Activated CD8-positive, alpha-beta memory T cell treated with anti-CD3 and anti-CD28 coated beads for 36 hours (primary cell): Measurements from ENCODE around the gene TRIM5. TPM values are rescaled to one million over a fixed set of nuclear protein-coding genes. Genes with fewer than 3 reads are reported as not detected.
"Not testable (repeated sequence)": the region's sequence is repeated elsewhere in the genome, so short reads cannot be mapped to it uniquely, and the experiment has no call there.

Source experiments
- CTCF ChIA-PET: fragments of 350-600 bp; sonication (Branson Sonifier 250); formaldehyde crosslinking; loops from one replicate; lab custom pipeline; 2021; ENCODE audit warnings: antibody characterized with exemption; lab: Charles Lee
- POLR2A ChIA-PET: fragments of 350-600 bp; sonication (Branson Sonifier 250); formaldehyde crosslinking; loops from one replicate; lab custom pipeline; 2021; ENCODE audit warnings: antibody characterized with exemption; lab: Charles Lee
- total RNA-seq, 2 experiments: library from RNA; stranded (reverse); gene quantifications; one replicate each; pipeline ENCODE4 v1.2.3, GENCODE V29; 2021

TRIM5 gene
- total RNA-seq, 2 experiments from 2014 or later = 5.6 to 6.1 TPM

DNA sequence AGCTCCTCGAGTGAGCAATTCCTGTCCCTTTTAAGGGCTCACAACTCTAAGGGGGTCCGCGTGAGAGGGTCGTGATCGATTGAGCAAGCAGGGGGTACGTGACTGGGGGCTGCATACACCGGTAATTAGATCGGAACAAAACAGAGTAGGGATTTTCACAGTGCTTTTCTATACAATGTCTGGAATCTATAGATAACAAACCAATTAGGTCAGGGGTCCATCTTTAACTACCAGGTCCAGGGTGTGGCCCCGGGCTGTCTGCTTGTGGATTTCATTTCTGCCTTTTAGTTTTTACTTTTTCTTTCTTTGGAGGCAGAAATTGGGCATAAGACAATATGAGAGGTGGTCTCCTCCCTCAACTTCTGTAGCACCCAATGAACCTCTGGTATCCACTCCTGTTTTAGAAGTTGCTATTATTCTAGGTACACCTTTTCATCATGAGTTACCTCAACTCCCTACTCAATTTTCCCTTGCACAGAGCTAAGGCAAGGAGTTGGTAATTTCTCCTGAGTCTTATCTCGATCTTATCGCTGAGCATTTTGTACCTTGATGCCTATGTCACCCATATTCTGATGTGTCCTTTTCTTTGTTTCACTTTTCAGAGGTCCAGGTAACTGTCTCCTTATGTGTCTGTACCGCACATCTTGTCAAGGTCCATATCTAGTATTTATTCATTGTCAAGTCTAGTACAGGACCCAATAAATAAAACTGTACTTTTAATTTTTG, 6.5 kb upstream of the TRIM5 start:
- CTCF ChIA-PET = interaction anchor here (1.2 kb wide), 1 partner anchor 12 kb away, joined by 4 read pairs; no protein-coding TSS in a partner anchor
- POLR2A ChIA-PET = not testable (repeated sequence)

DNA sequence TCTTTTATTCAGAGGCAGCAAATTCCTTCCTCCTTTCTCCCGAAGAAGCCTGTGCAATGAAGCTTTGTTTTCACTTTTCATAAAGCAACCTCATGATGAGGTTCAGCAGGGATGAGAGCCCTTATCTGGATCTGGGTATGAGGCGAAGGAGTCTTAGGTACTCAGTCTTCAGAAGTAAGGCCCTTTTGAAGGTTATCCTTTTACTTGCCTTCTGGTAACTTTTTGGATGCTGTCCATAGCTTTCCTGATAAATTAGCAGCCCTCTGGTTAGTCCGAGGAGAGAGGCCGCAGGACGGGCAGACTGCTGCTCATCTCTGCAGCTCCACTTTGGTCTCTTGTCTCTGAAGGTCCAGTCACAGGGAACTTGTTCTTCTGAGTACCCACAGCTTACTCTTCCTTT, 5.9 kb upstream of the TRIM5 start:
- POLR2A ChIA-PET = no interaction called here
- CTCF ChIA-PET = interaction anchor here (1.2 to 1.6 kb wide), 2 partner anchors 10 to 12 kb away, joined by 4 to 5 read pairs; no protein-coding TSS in a partner anchor

DNA sequence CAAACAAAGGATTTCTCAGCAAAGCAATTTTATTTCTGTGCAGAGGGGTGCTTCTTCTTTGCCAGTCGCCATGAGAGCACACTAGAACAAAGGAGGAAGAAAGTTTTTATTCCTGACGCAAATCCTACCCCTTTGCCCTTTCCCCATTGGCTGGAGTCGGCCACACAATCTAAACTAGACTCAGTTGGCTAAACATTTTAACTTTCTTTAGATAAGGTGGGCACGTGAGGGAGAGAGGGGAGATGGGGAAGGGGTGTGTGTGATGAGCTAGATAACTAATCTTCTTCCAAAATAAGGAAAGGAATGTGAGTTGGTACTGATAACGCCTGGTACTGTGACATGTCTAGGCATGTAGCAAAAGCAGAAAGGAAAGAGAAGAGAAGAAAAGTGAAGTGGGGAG, 5.3 kb upstream of the TRIM5 start:
- POLR2A ChIA-PET = no interaction called here
- CTCF ChIA-PET = interaction anchor here (1.2 to 1.6 kb wide), 2 partner anchors 10 to 13 kb away, joined by 4 to 5 read pairs; no protein-coding TSS in a partner anchor

DNA sequence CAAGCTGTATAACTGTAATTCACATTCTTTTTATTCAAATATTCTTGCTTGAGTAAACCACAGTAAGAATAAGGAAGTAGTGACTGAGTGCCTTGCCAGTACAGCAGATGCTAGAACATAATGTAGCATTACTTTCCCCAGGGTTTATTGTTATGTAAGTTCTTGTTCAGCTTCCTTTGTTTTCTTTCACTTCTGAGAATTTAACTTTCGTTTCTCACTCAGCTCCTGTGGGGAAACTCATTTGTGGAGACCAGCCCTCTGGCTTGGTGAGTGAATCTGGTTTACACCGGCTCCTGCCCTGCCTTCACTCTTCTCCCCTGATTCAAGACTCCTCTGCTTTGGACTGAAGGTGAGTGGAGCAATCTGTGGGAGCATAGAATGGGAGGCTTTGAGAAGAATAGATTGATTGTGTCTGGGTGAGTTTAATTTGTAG, 4.7 kb upstream of the TRIM5 start, which contains the start of gene TRIM22:
Gene TRIM22, plus strand, starts transcription at position 240 of the 433 bp plus-strand sequence. CDS start 6,443 bp downstream, outside the sequence.
- ChIA-PET CTCF (interaction anchor here (1.6 kb wide), 1 partner anchor 11 kb away, joined by 5 read pairs; no protein-coding TSS in a partner anchor), POLR2A (no interaction called here)

DNA sequence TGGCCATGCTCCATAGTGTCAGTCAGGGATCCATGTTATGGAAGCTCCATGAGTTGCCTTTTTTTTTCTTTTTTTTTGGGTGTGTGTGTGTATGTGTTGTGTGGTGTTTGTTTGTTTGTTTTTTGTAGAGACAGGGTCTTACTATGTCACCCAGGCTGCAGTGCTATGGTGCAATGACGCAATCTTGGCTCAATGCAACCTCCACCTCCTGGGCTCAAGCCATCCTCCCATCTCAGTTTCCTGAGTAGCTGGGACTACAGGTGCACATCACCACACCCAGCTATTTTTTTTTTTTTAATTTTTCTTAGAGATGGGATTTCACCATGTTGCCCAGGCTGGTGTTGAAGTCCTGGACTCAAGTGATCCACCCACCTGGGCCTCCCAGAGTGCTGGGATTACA, 3.6 kb upstream of the TRIM5 start:
- POLR2A ChIA-PET = no interaction called here
- CTCF ChIA-PET = no interaction called here

DNA sequence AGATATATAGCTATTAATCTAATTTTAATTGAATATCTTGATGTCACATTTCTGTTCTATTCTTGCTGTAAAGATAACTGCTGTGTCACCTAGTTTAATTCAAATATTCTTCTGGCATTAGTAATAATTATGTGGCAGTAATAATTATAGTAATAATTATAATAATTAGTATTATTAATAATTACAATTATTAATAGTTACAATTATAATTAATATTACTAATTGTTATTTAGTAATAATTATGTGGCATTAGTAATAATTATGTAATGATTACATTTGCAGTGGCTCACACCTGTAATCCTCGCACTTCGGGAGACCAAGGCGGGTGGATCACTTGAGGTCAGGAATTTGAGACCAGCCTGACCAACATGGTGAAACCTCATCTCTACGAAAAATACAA, 1.6 kb upstream of the TRIM5 start:
- ChIA-PET POLR2A (no interaction called here), CTCF (no interaction called here)

DNA sequence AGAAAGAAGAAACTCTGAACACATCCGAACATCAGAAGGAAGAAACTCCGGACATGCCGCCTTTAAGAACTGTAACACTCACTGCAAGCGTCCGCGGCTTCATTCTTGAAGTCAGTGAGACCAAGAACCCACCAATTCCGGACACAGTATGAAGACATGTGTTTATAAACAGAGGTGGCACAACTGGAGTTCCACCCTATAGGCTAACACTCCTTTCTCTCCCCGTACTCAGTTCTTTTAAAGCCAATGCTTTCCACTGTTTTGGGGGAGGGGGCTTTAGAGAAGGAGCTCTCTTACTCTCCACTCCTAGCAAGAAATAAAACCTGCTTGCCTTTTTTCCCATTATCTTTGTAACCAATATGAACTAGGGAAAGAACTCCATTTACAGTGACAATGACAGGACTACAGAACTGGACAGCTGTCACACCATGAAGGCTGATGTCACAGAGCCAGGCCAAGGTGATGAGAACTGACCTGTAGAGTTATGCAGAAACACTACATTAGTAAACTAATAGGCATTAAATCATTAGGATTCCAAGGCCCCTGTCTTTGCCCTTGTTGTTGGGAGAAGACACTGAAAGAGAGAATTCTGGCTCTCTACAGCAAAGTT, 733 bp downstream of the TRIM5 start:
- ChIA-PET POLR2A (interaction anchor here (1.1 to 1.8 kb wide), 3 partner anchors 22 to 37 kb away, joined by 4 to 5 read pairs (median 4); no protein-coding TSS in a partner anchor), CTCF (interaction anchor here (0.8 to 1.4 kb wide), 4 partner anchors 9 to 29 kb away, joined by 3 to 4 read pairs (median 3); no protein-coding TSS in a partner anchor)

DNA sequence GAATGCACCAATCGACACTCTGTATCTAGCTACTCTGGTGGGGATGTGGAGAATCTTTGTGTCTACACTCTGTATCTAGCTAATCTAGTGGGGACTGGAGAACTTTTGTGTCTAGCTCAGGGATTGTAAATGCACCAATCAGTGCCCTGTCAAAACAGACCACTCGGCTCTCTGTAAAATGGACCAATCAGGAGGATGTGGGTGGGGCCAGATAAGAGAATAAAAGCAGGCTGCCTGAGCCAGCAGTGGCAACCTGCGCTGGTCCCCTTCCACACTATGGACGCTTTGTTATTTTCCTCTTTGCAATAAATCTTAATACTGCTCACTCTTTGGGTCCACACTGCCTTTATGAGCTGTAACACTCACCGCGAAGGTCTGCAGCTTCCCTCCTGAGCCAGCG, 1.3 kb downstream of the TRIM5 start:
- POLR2A ChIA-PET = interaction anchor here (1.8 kb wide), 1 partner anchor 37 kb away, joined by 5 read pairs; no protein-coding TSS in a partner anchor
- CTCF ChIA-PET = interaction anchor here (1.0 to 1.4 kb wide), 3 partner anchors 10 to 30 kb away, joined by 3 to 4 read pairs (median 3); no protein-coding TSS in a partner anchor

DNA sequence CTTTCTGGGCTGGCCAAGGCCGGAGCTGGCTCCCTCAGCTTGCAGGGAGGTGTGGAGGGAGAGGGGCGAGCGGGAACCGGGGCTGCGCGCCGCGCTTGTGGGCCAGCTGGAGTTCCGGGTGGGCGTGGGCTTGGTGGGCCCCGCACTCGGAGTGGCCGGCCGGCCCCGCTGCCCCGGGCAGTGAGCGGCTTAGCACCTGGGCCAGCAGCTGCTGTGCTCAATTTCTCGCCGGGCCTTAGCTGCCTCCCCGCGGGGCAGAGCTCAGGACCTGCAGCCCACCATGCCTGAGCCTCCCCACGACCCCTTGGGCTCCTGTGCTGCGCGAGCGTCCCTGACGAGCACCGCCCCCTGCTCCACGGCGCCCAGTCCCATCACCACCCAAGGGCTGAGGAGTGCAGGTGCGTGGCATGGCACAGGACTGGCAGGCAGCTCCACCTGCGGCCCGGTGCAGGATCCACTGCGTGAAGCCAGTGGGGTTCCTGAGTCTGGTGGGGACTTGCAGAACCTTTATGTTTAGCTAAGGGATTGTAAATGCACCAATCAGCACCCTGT, 1.9 kb downstream of the TRIM5 start:
- CTCF ChIA-PET, POLR2A ChIA-PET: not testable (repeated sequence)

DNA sequence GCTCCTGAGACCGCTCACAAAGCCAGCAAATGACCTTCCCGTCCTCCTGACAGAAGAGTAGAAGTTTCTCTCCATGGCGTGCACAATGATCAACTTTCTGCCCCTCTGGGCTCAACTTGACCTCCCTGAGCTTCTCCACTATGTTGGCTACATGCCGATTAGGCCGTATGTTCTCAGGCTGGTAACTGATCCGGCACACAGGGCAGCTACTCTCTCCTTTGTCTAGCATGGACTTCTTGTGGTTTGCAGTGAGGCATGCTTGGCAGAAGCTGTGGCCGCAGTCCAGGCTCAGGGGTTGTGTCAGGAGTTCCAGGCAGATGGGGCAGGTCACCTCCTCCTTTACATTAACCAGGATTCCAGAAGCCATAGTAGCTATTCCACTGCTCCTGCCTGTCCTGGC, 5.1 kb downstream of the TRIM5 start:
- ChIA-PET POLR2A (no interaction called here), CTCF (no interaction called here)

DNA sequence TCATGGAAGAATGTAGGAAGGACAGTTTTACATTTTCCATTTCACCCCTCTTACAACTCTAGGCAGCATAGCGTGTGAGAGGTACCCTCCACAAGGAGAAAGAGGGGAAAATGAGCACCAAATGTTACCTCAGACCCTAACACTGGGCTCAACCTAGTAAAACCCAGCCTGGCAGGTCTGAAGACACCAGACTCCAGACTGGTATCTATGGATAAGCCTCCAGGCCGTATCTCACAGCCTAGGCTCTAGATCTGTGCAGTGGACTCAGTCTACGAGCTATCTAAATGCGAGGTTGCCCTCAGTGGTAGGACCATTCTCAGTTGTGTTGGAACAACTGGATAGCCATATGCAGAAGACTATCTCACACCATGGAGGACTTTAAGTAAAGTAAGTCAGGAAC, 10.5 kb downstream of the TRIM5 start:
- CTCF ChIA-PET = no interaction called here
- POLR2A ChIA-PET = no interaction called here

DNA sequence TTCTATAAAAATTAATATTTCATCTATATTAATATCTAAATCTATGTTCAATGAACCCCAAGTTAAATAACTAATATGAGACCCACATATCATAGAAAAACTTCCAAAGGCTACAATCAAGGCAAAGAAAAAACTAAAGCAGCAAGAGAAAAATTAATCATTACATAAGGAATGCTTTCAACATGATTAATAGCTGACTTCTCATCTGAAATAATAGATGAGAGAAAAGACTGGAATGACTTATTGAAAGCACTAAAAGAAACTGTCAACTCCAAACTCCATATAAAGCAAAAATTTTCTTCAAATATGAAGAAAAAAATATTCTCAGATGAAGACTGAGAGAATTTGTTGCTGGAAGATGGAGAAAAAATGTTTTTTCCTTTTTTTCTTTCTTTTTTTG, 13.0 kb downstream of the TRIM5 start:
- ChIA-PET POLR2A (no interaction called here), CTCF (no interaction called here)

DNA sequence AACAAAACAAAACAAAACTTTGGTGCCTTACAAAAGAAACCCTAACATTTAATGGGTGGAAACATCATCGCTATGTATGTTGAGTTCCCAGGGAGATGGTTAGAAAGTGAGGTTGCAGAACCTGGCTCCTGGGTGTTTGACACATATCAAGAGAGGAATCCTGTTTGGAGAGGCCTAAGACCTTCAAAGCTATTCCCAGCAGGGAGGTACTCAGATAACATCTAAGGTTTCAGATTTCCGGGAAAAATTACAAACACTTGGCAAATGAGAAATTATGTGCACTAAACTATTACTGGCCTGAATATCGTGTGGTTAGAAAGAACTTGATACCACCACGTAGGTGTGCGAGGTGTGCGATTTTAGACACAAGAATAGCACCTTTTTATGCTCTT, 18.5 kb downstream of the TRIM5 start:
- ChIA-PET CTCF (interaction anchor here (0.7 to 1.0 kb wide), 2 partner anchors 44 to 89 kb away, joined by 3 read pairs; no protein-coding TSS in a partner anchor), POLR2A (no interaction called here)

DNA sequence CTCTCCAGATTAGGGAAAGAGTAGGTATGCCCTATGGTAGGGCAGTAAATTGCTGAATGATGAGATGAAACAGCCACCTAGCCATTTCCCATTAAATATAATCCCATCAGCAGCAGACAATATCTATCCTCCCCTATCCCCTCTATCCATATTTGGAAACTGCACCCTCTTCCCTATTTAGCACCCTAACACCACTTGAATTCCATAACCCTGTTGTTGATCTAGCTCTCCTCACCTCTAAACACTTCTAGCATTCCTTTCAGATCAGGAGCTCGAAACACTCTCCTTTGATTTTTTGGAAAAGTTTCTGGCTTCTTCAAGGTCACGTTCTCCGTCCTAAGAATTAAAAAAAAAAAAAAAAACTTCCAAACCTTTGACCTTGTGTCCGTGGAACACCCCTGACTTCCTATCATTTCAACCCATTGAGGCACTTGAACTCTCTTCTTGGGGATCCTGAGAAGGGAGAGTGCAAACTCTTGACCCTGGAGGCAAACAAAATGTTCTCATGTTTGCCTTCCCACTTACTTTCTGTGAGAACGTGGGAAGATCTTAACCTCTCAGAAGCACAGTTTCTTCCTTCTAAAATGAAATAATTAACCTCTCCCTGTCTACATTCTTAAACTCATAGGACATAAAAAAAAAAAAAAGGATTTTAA, 19.0 kb downstream of the TRIM5 start:
- ChIA-PET CTCF (interaction anchor here (0.7 to 1.0 kb wide), 2 partner anchors 43 to 90 kb away, joined by 3 read pairs; no protein-coding TSS in a partner anchor), POLR2A (no interaction called here)

DNA sequence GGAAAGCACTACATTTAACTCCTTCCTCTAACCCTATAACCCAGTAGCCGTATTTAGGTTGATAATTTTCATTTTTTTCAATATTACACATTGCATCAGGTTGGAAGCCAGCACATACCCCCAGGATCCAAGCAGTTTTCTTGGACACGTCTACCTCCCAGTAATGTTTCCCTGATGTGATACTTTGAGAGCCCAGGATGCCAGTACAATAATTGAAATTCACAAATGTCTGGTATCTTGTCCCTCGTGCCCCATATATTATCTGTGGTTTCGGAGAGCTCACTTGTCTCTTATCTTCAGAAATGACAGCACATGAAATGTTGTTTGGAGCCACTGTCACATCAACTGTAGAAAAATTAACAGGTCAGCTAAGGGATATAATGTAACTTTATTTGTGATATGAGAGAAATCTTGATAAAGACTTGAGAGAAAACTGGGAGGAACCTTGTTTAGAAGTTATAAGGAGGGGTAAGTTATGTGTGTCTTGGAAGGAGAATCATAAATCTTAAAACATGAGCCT, 19.8 kb downstream of the TRIM5 start:
- ChIA-PET POLR2A (no interaction called here), CTCF (interaction anchor here (1.0 kb wide), 1 partner anchor 43 kb away, joined by 3 read pairs; no protein-coding TSS in a partner anchor)

DNA sequence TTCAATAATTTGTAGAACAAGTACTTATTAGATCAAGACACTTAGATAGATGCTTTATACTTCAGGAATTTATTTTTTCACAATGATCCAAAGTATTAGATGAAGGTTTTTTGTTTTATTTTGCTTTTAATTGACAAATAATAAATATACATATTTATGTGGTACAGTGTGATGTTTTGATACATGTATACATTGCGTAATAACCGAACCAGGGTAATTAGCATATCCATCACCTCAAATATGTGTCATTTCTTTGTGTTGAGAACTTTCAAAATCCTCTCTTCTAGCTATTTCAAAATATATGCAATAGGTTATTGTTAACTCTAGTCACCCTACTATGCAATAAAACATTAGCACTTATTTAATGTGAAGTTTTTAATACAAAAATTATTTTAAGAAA, 21.4 kb downstream of the TRIM5 start:
- POLR2A ChIA-PET = no interaction called here
- CTCF ChIA-PET = no interaction called here

DNA sequence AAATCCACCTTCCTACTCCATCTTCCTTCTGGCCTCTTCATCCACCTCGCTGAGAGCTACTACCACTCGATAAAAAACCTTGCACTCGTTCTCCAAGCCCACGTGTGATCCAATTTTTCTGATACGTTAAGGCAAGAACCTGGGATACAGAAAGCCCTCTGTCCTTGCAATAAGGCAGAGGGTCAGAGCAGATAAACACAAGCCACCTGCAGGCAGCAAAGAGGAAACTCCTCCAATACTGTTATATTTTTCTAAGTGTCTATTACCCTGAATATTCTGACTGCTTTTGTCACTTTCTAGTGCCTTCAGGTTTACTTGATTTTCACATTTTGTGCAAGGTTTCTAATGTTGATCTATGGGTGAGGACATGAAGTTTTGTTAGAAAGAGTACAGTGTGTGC, 26.6 kb downstream of the TRIM5 start:
- ChIA-PET POLR2A (no interaction called here), CTCF (no interaction called here)

DNA sequence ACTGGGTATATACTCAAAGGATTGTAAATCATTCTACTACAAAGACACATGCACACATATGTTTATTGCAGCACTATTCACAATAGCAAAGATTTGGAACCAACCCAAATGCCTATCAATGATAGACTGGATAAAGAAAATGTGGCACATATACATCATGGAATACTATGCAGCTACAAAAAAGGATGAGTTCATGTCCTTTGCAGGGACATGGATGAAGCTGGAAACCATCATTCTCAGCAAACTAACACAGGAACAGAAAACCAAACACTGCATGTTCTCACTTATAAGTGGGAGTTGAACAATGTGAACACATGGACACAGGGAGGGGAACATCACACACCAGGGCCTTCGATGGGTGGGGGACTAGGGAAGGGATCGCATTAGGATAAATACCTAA, 27.9 kb downstream of the TRIM5 start:
- POLR2A ChIA-PET, CTCF ChIA-PET: not testable (repeated sequence)

DNA sequence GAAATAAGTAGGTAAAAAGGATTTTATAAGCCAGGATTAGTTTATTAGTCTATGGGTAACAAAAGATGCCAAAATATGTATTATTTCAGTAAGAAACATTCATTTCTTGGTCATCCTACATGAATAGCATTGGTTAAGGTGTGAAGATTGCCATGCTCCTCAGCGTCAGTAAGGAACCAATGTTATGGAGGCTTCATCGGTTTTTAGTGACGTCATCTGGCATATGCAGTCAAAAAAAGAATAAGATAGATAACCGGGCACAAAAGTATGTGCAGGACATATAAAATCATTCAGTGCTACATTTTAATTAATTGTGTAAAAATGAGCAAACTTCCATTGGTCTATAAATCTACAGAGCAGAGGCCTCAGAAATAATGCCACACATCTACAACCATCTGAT, 29.4 kb downstream of the TRIM5 start:
- CTCF ChIA-PET = no interaction called here
- POLR2A ChIA-PET = no interaction called here
